Stomach (tissue), 9 donors: Measurements from ENCODE around the gene NSMCE1. TPM values are rescaled to one million over a fixed set of nuclear protein-coding genes. Genes with fewer than 3 reads are reported as not detected.

Experiments
- DNase-seq, 2 donors: peaks; one replicate each; pipeline versions ENCODE4 v3.0.0 to v3.0.0-alpha.2; 2013 to 2019
- H3K27ac ChIP-seq, 5 donors: fragments of 200-600 bp in 4 of 5; sonication (generic) in 4 of 5; one replicate each; pipeline ENCODE4 v1.5.1; 2013 to 2019; ENCODE audit warnings: mild to moderate bottlenecking in 1 of 5, moderate library complexity in 1 of 5
- H3K27me3 ChIP-seq, 3 donors: fragments of 200-600 bp; sonication (generic); one replicate each; pipeline ENCODE4 v1.5.1; 2017 to 2019; ENCODE audit warnings: mixed run types in 1 of 3
- H3K36me3 ChIP-seq, 4 donors: fragments of 200-600 bp; sonication (generic); 1 replicate in 3 of 4; 2 replicates in 1 of 4; pipeline ENCODE4 v1.5.1; 2016 to 2019
- H3K4me1 ChIP-seq, 4 donors: fragments of 200-600 bp; sonication (generic); one replicate each; pipeline ENCODE4 v1.5.1; 2016 to 2019
- H3K4me3 ChIP-seq, 4 donors: fragments of 200-600 bp; sonication (generic) in 3 of 4; one replicate each; pipeline ENCODE4 v1.5.1; 2016 to 2019; ENCODE audit warnings: mild to moderate bottlenecking in 1 of 4
- H3K9me3 ChIP-seq, 4 donors: fragments of 200-600 bp; sonication (generic); one replicate each; pipeline ENCODE4 v1.5.1; 2016 to 2019
- EP300 ChIP-seq: sonication (generic); formaldehyde crosslinking; IDR thresholded peaks from one replicate; pipeline ENCODE4 v1.6.1; 2017; ENCODE audit warnings: antibody characterized with exemption
- POLR2A ChIP-seq, 4 donors: fragments of 450-650 bp; IDR thresholded peaks; one replicate each; pipeline ENCODE4 v1.6.1; 2016; ENCODE audit warnings: antibody characterized with exemption in 4 of 4, control low read depth in 2 of 4, mild to moderate bottlenecking in 1 of 4, moderate library complexity in 1 of 4
- POLR2AphosphoS5 ChIP-seq, 3 donors: sonication (generic); formaldehyde crosslinking; IDR thresholded peaks; one replicate each; pipeline ENCODE4 v1.6.1; 2016; ENCODE audit warnings: antibody characterized with exemption in 3 of 3
- WGBS, 5 donors: extraction: QIAGEN DNeasy Blood & Tissue Kit in 3 of 5; methylation state at CpG; one replicate each; pipeline versions ENCODE4 v1.1.5 to v1.1.7; 2013 to 2018; 5-methylcytosine and 5-hydroxymethylcytosine counted together
- intact Hi-C: fragments of 100-400 bp; cut with DNase I; formaldehyde crosslinking; loops from one replicate; pipeline ENCODE4 v1.15.1; 2023; ENCODE audit warnings: low total_unique reads
- polyA plus RNA-seq, 3 donors: library from polyadenylated mRNA; stranded (reverse); fragments of 200-250 nt; gene quantifications; one replicate each; pipeline ENCODE4 v1.2.3, GENCODE V29; 2013
- total RNA-seq, 5 donors: library from RNA; depleted of rRNA; stranded (reverse); fragments of >200 nt; gene quantifications; one replicate each; pipeline versions ENCODE4 v1.1.0 to v1.2.3, GENCODE V29; 2014 to 2016
- TF ChIP-seq, protein P1 (sequence below), 7 experiments: fragments of 450-650 bp in 4 of 7; fragments of 200-600 bp in 3 of 7; sonication (generic) in 3 of 7; IDR thresholded peaks; one replicate each; pipeline ENCODE4 v1.5.1; 2016 to 2019; ENCODE audit warnings: antibody characterized with exemption in 7 of 7, control low read depth in 2 of 7, mild to moderate bottlenecking in 1 of 7
- donor health status: healthy with polysubstance abuse.
- donor health status: Bipolar disorder and iron deficiency.
- donor health status: healthy.

The NSMCE1 gene
- total and polyA plus RNA-seq, 8 donors, result 9.3 to 120 (median 46.2) TPM

- H3K36me3 ChIP-seq, result peaks cover 0 to 4% (median 0%) of the 10 kb centered on the region in 4 donors
- H3K4me3 ChIP-seq, result peak overlapping the region in 3 of 4 donors; percentile 1 to 22 (median 14)
- no peaks in the 10 kb centered on the region for H3K9me3 ChIP-seq
- WGBS, 5 donors, result 66 to 88% (median 74%) methylated on average over 2 of the region's 2 CpGs
- H3K27ac ChIP-seq, result peak overlapping the region; percentile 59 to 86 (median 84)
- peaks cover 29 to 80% (median 68%) of the 10 kb centered on the region in 4 donors for H3K4me1 ChIP-seq
- no peak for DNase-seq
- intact Hi-C loops, result no loop called here
- no peaks in the 10 kb centered on the region for H3K27me3 ChIP-seq
- TF ChIP-seq, protein P1, sequence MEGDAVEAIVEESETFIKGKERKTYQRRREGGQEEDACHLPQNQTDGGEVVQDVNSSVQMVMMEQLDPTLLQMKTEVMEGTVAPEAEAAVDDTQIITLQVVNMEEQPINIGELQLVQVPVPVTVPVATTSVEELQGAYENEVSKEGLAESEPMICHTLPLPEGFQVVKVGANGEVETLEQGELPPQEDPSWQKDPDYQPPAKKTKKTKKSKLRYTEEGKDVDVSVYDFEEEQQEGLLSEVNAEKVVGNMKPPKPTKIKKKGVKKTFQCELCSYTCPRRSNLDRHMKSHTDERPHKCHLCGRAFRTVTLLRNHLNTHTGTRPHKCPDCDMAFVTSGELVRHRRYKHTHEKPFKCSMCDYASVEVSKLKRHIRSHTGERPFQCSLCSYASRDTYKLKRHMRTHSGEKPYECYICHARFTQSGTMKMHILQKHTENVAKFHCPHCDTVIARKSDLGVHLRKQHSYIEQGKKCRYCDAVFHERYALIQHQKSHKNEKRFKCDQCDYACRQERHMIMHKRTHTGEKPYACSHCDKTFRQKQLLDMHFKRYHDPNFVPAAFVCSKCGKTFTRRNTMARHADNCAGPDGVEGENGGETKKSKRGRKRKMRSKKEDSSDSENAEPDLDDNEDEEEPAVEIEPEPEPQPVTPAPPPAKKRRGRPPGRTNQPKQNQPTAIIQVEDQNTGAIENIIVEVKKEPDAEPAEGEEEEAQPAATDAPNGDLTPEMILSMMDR (IDR thresholded peaks at IDR 0.05), result no peak
- TF ChIP-seq POLR2AphosphoS5 (IDR thresholded peaks at IDR 0.05) (no peak), EP300 (no peak)
Observed at GRCh38 chr16:27242398-27242797, 26.2 kb downstream of the NSMCE1 start.

DNA sequence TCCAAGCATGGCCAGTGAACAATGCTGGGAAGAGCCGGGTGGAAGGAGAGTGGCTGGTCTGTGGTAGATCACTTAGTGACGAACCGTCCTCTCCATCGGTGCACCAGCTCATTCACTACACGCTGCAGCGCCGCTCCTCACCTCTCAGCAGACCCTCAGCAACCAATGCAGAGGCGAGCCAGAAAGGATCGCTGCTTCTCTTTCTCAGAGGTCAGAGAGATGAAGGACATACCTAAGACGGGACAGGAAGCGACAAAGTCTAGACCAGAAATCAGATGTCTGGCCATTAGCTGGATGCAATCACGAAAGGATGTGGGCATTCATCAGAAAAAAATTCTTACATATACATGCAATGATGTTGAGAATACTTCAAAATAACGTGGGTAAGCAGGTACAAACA, 26.9 kb downstream of the NSMCE1 start:
- Histone ChIP-seq H3K36me3 (peaks cover 0 to 4% (median 0%) of the 10 kb centered on the region in 4 donors), H3K27ac (peak overlapping the region; percentile 37 to 86 (median 84)), H3K27me3 (no peaks in the 10 kb centered on the region), H3K4me3 (no peak overlapping the region), H3K9me3 (no peaks in the 10 kb centered on the region), H3K4me1 (peaks cover 29 to 83% (median 72%) of the 10 kb centered on the region in 4 donors)
- peak in 1 of 2 donors; percentile 10 for DNase-seq
- WGBS, 5 donors, result 72 to 82% (median 77%) methylated on average over 12 to 13 of the region's 13 CpGs
- intact Hi-C loops, result no loop called here
- TF ChIP-seq, protein P1 (IDR thresholded peaks at IDR 0.05), result no peak
- TF ChIP-seq POLR2AphosphoS5 (IDR thresholded peaks at IDR 0.05) (no peak), EP300 (no peak), POLR2A (IDR thresholded peaks at IDR 0.05) (no peak)

GRCh38 chr16:27240948-27241531, 27.5 kb downstream of the NSMCE1 start:
- intact Hi-C loops, result no loop called here
- peak in 2 of 3 donors; percentile 22 to 56 for TF ChIP-seq POLR2AphosphoS5 (IDR thresholded peaks at IDR 0.05)
- TF ChIP-seq, protein P1 (IDR thresholded peaks at IDR 0.05), result no peak
- Histone ChIP-seq H3K9me3 (no peaks in the 10 kb centered on the region), H3K36me3 (peaks cover 0 to 4% (median 0%) of the 10 kb centered on the region in 4 donors), H3K4me1 (peaks cover 31 to 83% (median 71%) of the 10 kb centered on the region in 4 donors), H3K4me3 (no peak overlapping the region), H3K27me3 (no peaks in the 10 kb centered on the region), H3K27ac (peak overlapping the region; percentile 37 to 86 (median 84))
- WGBS, 5 donors, result 73 to 88% (median 84%) methylated on average over 6 of the region's 6 CpGs
- DNase-seq, result peak in 1 of 2 donors; percentile 21

- H3K4me1 ChIP-seq, result peaks cover 37 to 87% (median 73%) of the 10 kb centered on the region in 4 donors
- DNase-seq, result no peak
- TF ChIP-seq EP300 (no peak), POLR2AphosphoS5 (IDR thresholded peaks at IDR 0.05) (no peak), POLR2A (IDR thresholded peaks at IDR 0.05) (no peak)
- TF ChIP-seq, protein P1 (IDR thresholded peaks at IDR 0.05), result no peak
Observed at GRCh38 chr16:27239906-27240655, 28.5 kb downstream of the NSMCE1 start.

More at GRCh38 chr16:27239906-27240655, 28.5 kb downstream of the NSMCE1 start:
- H3K27me3 ChIP-seq, result no peaks in the 10 kb centered on the region
- no peak overlapping the region for H3K4me3 ChIP-seq
- 82 to 86% (median 83%) methylated on average over 6 to 9 of the region's 9 CpGs for WGBS, 5 donors
- intact Hi-C loops, result no loop called here
- peaks cover 0 to 4% (median 0%) of the 10 kb centered on the region in 4 donors for H3K36me3 ChIP-seq
- peak overlapping the region; percentile 23 to 86 (median 84) for H3K27ac ChIP-seq
- H3K9me3 ChIP-seq, result no peaks in the 10 kb centered on the region
